ENCODE measurements around the gene KCNS3. TPM values are rescaled to one million over a fixed set of nuclear protein-coding genes. Genes with fewer than 3 reads are reported as not detected.

The KCNS3 gene
- total and polyA plus RNA-seq, 9 of the 15 experiments (the other 6 are each of a cell fraction or from before 2014, with no cell fraction given) = 0.01 to 0.75 (median 0.25) TPM

DNA sequence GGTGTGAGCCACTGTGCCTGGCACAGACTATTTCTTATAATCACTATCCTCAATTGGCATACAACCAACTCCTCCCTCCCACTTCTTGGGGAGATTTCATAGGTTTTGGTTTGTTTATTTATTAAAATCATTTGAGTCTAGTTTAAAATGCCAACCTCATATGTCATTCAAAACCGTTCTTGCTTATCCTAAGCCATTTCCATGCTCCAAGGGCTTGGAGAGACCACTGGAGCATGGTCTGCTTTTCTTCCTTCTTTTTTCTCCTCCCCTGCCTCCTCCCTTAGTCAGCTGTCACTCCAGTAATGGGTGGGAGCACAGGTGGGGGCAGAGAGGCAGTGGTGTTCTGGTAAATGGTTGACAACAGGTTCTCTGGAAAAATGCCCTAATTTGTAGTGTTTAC is 20.4 kb upstream of the KCNS3 start:
- Histone ChIP-seq H3K4me3 (no peak overlapping the region), H4K20me1 (replicated peaks; ENCODE audit: control insufficient read depth, insufficient read depth, low read length) (no peaks in the 10 kb centered on the region), H3K9me3 (replicated peaks; ENCODE audit: control insufficient read depth, insufficient read depth, low read depth, low read length) (no peaks in the 10 kb centered on the region), H3K9ac (ENCODE audit: insufficient read depth in 1 of 2, low read depth in 2 of 2, low read length in 2 of 2) (no peak overlapping the region), H3K4me1 (replicated peaks in 1 of 2; ENCODE audit: control insufficient read depth in 2 of 2, insufficient read depth in 2 of 2, low read length in 2 of 2) (no peaks in the 10 kb centered on the region), H3K36me3 (ENCODE audit: control insufficient read depth, insufficient read depth, low read length) (no peaks in the 10 kb centered on the region), H3K27me3 (ENCODE audit: control insufficient read depth in 2 of 2, insufficient read depth in 2 of 2, low read length in 2 of 2) (no peaks in the 10 kb centered on the region), H3K9me1 (ENCODE audit: control insufficient read depth, insufficient read depth, low read length) (no peaks in the 10 kb centered on the region), H3K4me2 (ENCODE audit: insufficient read depth, low read length) (no peak overlapping the region), H2AFZ (ENCODE audit: low read depth, low read length) (no peak overlapping the region), H3K79me2 (ENCODE audit: control insufficient read depth, insufficient read depth, low read length) (no peaks in the 10 kb centered on the region), H3K27ac (ENCODE audit: extremely low read depth, low read depth, low read length) (no peak overlapping the region)
- intact Hi-C loops (cut with micrococcal nuclease) (no loop called here), in situ Hi-C loops (cut with MboI) (loop anchor here (10.0 kb wide), 1 partner anchor 327 kb away; no protein-coding TSS in a partner anchor)
- TF ChIP-seq MEF2A (IDR thresholded peaks at IDR 0.05; ENCODE audit: control insufficient read depth, low read depth, low read length) (no peak), ZNF436 (CRISPR knock-in tag; IDR thresholded peaks at IDR 0.05) (no peak), E2F8 (IDR thresholded peaks at IDR 0.05; ENCODE audit: low read depth, partially characterized antibody) (no peak), TSHZ1 (CRISPR knock-in tag; IDR thresholded peaks at IDR 0.05) (no peak), FOXO4 (CRISPR knock-in tag; IDR thresholded peaks at IDR 0.05) (no peak), RBFOX2 (IDR thresholded peaks at IDR 0.05; ENCODE audit: low read depth, low read length) (no peak), SREBF1 (IDR thresholded peaks at IDR 0.05; ENCODE audit: borderline replicate concordance, low read depth, low read length) (no peak), HCFC1 (IDR thresholded peaks at IDR 0.05; ENCODE audit: low read depth, low read length) (no peak), BRD9 (IDR thresholded peaks at IDR 0.05; ENCODE audit: low read depth, partially characterized antibody) (no peak), PYGO2 (tag; IDR thresholded peaks at IDR 0.05) (no peak), ZNF778 (CRISPR knock-in tag; IDR thresholded peaks at IDR 0.05) (no peak), ZNF780A (CRISPR knock-in tag; IDR thresholded peaks at IDR 0.05) (no peak)
- TF ChIP-seq, protein P1, sequence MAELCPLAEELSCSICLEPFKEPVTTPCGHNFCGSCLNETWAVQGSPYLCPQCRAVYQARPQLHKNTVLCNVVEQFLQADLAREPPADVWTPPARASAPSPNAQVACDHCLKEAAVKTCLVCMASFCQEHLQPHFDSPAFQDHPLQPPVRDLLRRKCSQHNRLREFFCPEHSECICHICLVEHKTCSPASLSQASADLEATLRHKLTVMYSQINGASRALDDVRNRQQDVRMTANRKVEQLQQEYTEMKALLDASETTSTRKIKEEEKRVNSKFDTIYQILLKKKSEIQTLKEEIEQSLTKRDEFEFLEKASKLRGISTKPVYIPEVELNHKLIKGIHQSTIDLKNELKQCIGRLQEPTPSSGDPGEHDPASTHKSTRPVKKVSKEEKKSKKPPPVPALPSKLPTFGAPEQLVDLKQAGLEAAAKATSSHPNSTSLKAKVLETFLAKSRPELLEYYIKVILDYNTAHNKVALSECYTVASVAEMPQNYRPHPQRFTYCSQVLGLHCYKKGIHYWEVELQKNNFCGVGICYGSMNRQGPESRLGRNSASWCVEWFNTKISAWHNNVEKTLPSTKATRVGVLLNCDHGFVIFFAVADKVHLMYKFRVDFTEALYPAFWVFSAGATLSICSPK (IDR thresholded peaks at IDR 0.05; ENCODE audit: borderline replicate concordance) = no peak
- POLR2A ChIA-PET = interaction anchor here (0.8 kb wide), 1 partner anchor 9 kb away, joined by 3 read pairs; no protein-coding TSS in a partner anchor
- CTCF ChIA-PET (ENCODE audit: low intra/inter-chr PET ratio) = no interaction called here
- DNase-seq (ENCODE audit: extremely low read depth in 1 of 4, low spot score in 3 of 4) (no peak), FAIRE-seq (no peak), ATAC-seq (no peak)
- no TSS peak for BruUV-seq (replicated peaks)
- 0% methylated on average over 1 of the region's 1 CpG for WGBS (ENCODE audit: insufficient coverage, low coverage, missing lambda C conversion rate)
